Transverse colon (tissue), 4 donors: ENCODE results near the gene GAB2. TPM values are rescaled to one million over a fixed set of nuclear protein-coding genes. Genes with fewer than 3 reads are reported as not detected.

Experiments
- DNase-seq: peaks from one replicate; pipeline ENCODE4 v3.0.0-alpha.2; 2019
- H3K27ac ChIP-seq, 4 donors: fragments of 200-600 bp; sonication (generic); 2 replicates each; pipeline ENCODE4 v1.5.1; 2016 to 2018; ENCODE audit warnings: inconsistent platforms in 4 of 4
- H3K27me3 ChIP-seq: fragments of 200-600 bp; sonication (generic); 2 replicates; pipeline ENCODE4 v1.5.1; 2017; ENCODE audit warnings: inconsistent platforms
- H3K36me3 ChIP-seq, 4 donors: fragments of 200-600 bp; sonication (generic); 2 replicates each; pipeline ENCODE4 v1.5.1; 2017 to 2019; ENCODE audit warnings: inconsistent platforms in 4 of 4
- H3K4me1 ChIP-seq, 4 donors: fragments of 200-600 bp; sonication (generic); 2 replicates each; pipeline ENCODE4 v1.5.1; 2017 to 2020; ENCODE audit warnings: inconsistent platforms in 4 of 4
- H3K4me3 ChIP-seq, 4 donors: fragments of 200-600 bp; sonication (generic); 1 replicate in 1 of 4; 2 replicates in 3 of 4; pipeline versions ENCODE4 v1.5.1 to v1.6.1; 2017 to 2019; ENCODE audit warnings: inconsistent platforms in 4 of 4
- H3K9me3 ChIP-seq, 2 donors: fragments of 200-600 bp; sonication (generic); 2 replicates each; pipeline ENCODE4 v1.5.1; 2017 to 2019; ENCODE audit warnings: inconsistent platforms in 2 of 2
- CTCF ChIP-seq, 5 experiments: fragments of 200-600 bp in 3 of 5; fragments of 450-650 bp in 2 of 5; sonication (generic) in 3 of 5; IDR thresholded peaks; 1 replicate in 2 of 5; 2 replicates in 3 of 5; pipeline ENCODE4 v1.5.1; 2016 to 2017; ENCODE audit warnings: antibody characterized with exemption in 5 of 5, inconsistent platforms in 3 of 5, mild to moderate bottlenecking in 2 of 5, moderate library complexity in 1 of 5
- EP300 ChIP-seq: sonication (generic); formaldehyde crosslinking; IDR thresholded peaks from one replicate; pipeline ENCODE4 v1.6.1; 2017; ENCODE audit warnings: antibody characterized with exemption, low read depth
- POLR2A ChIP-seq: fragments of 450-650 bp; IDR thresholded peaks from one replicate; pipeline ENCODE4 v1.6.1; 2016; ENCODE audit warnings: antibody characterized with exemption, mild to moderate bottlenecking, moderate library complexity
- POLR2AphosphoS5 ChIP-seq, 3 donors: sonication (generic); formaldehyde crosslinking; IDR thresholded peaks; one replicate each; pipeline ENCODE4 v1.6.1; 2016; ENCODE audit warnings: antibody characterized with exemption in 3 of 3
- WGBS, 2 donors: methylation state at CpG; one replicate each; pipeline ENCODE4 v1.1.5; 2018; ENCODE audit warnings: low coverage in 1 of 2; 5-methylcytosine and 5-hydroxymethylcytosine counted together
- in situ Hi-C, 4 donors: fragments of 200-750 bp; cut with MboI; loops; one replicate each; pipeline versions ENCODE4 v1.15.0 to v1.15.1; 2017; ENCODE audit warnings: low sequenced_read_pairs in 3 of 4, low pct_ligation_motif_present in 1 of 4, low pct_unique_long_range_greater_than_20kb in 1 of 4
- intact Hi-C: fragments of 100-400 bp; cut with DNase I; formaldehyde crosslinking; loops from one replicate; pipeline ENCODE4 v1.15.1; 2023; ENCODE audit warnings: low total_unique reads
- total RNA-seq, 4 donors: library from RNA; depleted of rRNA; stranded (reverse); fragments of >200 nt; gene quantifications; one replicate each; pipeline ENCODE4 v1.1.0, GENCODE V29; 2016

Gene GAB2
- total RNA-seq, 4 donors from 2014 or later = 5.8 to 35.7 (median 22.9) TPM

DNA sequence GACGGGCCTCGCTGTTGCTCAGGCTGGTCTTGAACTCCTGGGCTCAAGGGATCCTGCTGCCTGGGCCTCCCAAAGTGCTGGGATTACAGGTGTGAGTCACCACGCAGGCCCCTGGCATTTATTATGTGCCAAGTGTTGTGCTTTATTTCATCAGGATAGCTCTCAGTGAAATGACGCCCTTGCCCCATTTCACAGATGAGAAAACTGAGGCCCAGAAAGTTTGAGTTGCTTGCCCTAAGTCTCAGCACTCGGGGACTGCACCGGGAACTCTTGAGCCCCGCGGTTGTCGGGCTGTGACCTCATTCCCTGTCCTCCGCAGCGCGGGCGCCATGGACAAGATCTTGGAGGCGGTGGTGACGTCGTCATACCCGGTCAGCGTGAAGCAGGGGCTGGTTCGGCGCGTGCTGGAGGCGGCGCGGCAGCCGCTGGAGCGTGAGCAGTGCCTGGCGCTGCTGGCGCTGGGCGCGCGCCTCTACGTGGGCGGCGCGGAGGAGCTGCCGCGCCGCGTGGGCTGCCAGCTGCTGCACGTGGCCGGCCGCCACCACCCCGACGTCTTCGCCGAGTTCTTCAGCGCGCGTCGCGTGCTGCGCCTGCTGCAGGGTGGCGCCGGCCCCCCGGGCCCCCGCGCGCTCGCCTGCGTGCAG is 221.6 kb downstream of the GAB2 start:
- no peaks in the 10 kb centered on the region for H3K27me3 ChIP-seq
- intact Hi-C loops = no loop called here
- H3K27ac ChIP-seq = no peak overlapping the region
- H3K9me3 ChIP-seq = no peaks in the 10 kb centered on the region
- WGBS, 2 donors = 85 to 90% methylated on average over 12 to 38 of the region's 60 CpGs
- no peak overlapping the region for H3K4me3 ChIP-seq
- no peak for TF ChIP-seq POLR2A
- TF ChIP-seq POLR2AphosphoS5 (IDR thresholded peaks at IDR 0.05) = no peak
- no peak for TF ChIP-seq EP300
- TF ChIP-seq CTCF (IDR thresholded peaks at IDR 0.05) = no peak
- peaks cover 0 to 1% (median 0%) of the 10 kb centered on the region in 4 donors for H3K4me1 ChIP-seq
- no peaks in the 10 kb centered on the region for H3K36me3 ChIP-seq
- DNase-seq = no peak
- in situ Hi-C loops = no loop called here

DNA sequence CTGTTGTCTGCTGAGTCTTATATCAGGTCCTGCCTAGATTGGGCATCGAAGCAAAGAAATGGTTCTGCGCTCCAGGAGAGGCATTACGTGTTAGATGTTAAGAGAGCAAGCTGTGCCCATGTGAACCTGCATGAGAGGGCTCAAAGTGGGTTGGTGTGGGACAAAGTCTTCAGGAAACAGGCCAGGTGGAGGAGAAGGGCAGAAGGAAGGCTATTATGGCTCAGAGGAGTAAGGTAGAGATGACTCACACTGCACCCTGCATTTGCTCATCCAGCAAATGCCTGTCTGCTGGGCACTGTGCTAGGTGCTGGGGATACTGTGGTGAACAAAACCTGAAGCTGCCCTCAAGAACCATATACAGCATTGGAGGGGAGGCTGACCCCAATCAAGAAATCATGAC is 223.1 kb downstream of the GAB2 start:
- WGBS, 2 donors = 93 to 96% methylated on average over 3 of the region's 3 CpGs
- peaks cover 0 to 15% (median 12%) of the 10 kb centered on the region in 4 donors for H3K4me1 ChIP-seq
- H3K27ac ChIP-seq = no peak overlapping the region
- H3K27me3 ChIP-seq = no peaks in the 10 kb centered on the region
- no peak for TF ChIP-seq CTCF (IDR thresholded peaks at IDR 0.05)
- TF ChIP-seq POLR2AphosphoS5 (IDR thresholded peaks at IDR 0.05) = no peak
- no peak for TF ChIP-seq EP300
- no peak for TF ChIP-seq POLR2A
- in situ Hi-C loops = no loop called here
- no peak overlapping the region for H3K4me3 ChIP-seq
- H3K9me3 ChIP-seq = no peaks in the 10 kb centered on the region
- intact Hi-C loops = no loop called here
- no peaks in the 10 kb centered on the region for H3K36me3 ChIP-seq
- no peak for DNase-seq

- H3K27ac ChIP-seq = no peak overlapping the region
- H3K4me3 ChIP-seq = no peak overlapping the region
- H3K4me1 ChIP-seq = peaks cover 0 to 21% (median 18%) of the 10 kb centered on the region in 4 donors
- DNase-seq = no peak
- intact Hi-C loops (no loop called here), in situ Hi-C loops (no loop called here)
- 93 to 100% methylated on average over 3 to 8 of the region's 8 CpGs for WGBS, 2 donors
- H3K9me3 ChIP-seq = no peaks in the 10 kb centered on the region
- H3K27me3 ChIP-seq = no peaks in the 10 kb centered on the region
- H3K36me3 ChIP-seq = no peaks in the 10 kb centered on the region
- TF ChIP-seq CTCF (IDR thresholded peaks at IDR 0.05) = no peak
- no peak for TF ChIP-seq POLR2AphosphoS5 (IDR thresholded peaks at IDR 0.05)
- no peak for TF ChIP-seq EP300
- no peak for TF ChIP-seq POLR2A
These were observed 223.8 kb downstream of the GAB2 start for GRCh38 chr11:78193806-78194205.

DNA sequence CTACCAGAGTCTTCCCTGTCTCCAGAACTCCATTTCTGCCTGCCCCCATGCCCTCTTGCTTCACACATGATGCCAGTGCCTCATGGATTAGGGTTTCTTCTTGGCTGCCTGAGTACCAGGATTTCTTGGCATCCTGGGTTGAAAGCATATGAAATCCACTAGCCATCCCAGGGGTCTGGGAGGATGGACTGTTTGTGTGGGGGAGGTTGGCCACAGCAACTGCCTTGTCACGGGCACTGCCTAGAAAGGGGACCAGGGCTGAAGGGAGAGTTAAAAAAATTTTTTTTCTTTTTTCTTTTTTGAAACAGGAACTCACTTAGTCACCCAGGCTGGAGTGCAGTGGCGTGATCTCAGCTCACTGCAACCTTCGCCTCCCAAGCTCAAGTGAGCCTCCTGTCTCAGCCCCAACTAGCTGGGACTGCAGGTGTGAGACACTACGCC is 224.7 kb downstream of the GAB2 start:
- intact Hi-C loops = no loop called here
- H3K36me3 ChIP-seq = no peaks in the 10 kb centered on the region
- WGBS, 2 donors = 75 to 84% methylated on average over 3 to 4 of the region's 4 CpGs
- no peak overlapping the region for H3K4me3 ChIP-seq
- no peaks in the 10 kb centered on the region for H3K27me3 ChIP-seq
- H3K4me1 ChIP-seq = peaks cover 0 to 21% (median 18%) of the 10 kb centered on the region in 4 donors
- in situ Hi-C loops = no loop called here
- no peak overlapping the region for H3K27ac ChIP-seq
- no peaks in the 10 kb centered on the region for H3K9me3 ChIP-seq
- DNase-seq = no peak
- TF ChIP-seq CTCF (IDR thresholded peaks at IDR 0.05) = no peak
